HCT116 (cell line): ENCODE data around the gene REG3G. TPM values are rescaled to one million over a fixed set of nuclear protein-coding genes. Genes with fewer than 3 reads are reported as not detected.

Experiments
- ATAC-seq: fragments of 200-7000 bp; cut with Tn5 transposase; 2 replicates; pipeline ENCODE4 v1.9.1; 2020; ENCODE audit warnings: mild to moderate bottlenecking, moderate library complexity
- BruUV-seq: library from RNA; stranded (reverse); fragments of 400-500 nt; replicated peaks from 2 replicates; lab custom pipeline; 2021; lab: Mats Ljungman, UMichigan
- CTCF ChIA-PET: fragments of 300-600 bp; sonication (Branson Sonifier 250); formaldehyde crosslinking; loops from one replicate; lab custom pipeline; 2021; ENCODE audit warnings: antibody characterized with exemption; lab: Charles Lee
- POLR2A ChIA-PET: fragments of 300-600, 350-600 bp; sonication (Branson Sonifier 250); formaldehyde crosslinking; loops from one replicate; lab custom pipeline; 2021; ENCODE audit warnings: antibody characterized with exemption; lab: Charles Lee
- RAD21 ChIA-PET, 2 experiments: fragments of 300-600 bp; sonication (Branson Sonifier 250); formaldehyde crosslinking; loops; one replicate each; lab custom pipeline; 2023; ENCODE audit warnings: low total read pairs in 2 of 2; ENCODE audit not compliant: uncharacterized antibody in 2 of 2, unreplicated experiment in 2 of 2, low non-redundant PET in 1 of 2; lab: Charles Lee
- DNase-seq: peaks from one replicate; pipeline ENCODE4 v3.0.0-alpha.2; 2010; ENCODE audit warnings: low read depth, low spot score
- H2AFZ ChIP-seq: fragments of 200-600 bp; shearing (Covaris generic), sonication (generic); 2 replicates; pipeline ENCODE4 v1.6.1; 2017; ENCODE audit warnings: low read depth, mixed run types, mixed read lengths, antibody characterized with exemption, low read length; ENCODE audit not compliant: poor library complexity, severe bottlenecking
- H3K27ac ChIP-seq: 2 replicates; pipeline ENCODE4 v1.5.1; 2012; ENCODE audit warnings: low read depth, low read length
- H3K27me3 ChIP-seq: fragments of 200-600 bp; sonication (generic); 2 replicates; pipeline ENCODE4 v1.6.1; 2016; ENCODE audit warnings: mixed run types, low read length, mixed read lengths; ENCODE audit not compliant: insufficient read depth
- H3K36me3 ChIP-seq, 2 experiments: fragments of 200-500 bp in 1 of 2; fragments of 200-600 bp in 1 of 2; sonication (Bioruptor generic) in 1 of 2; sonication (generic) in 1 of 2; 2 replicates each; pipeline versions ENCODE4 v1.5.1 to v1.6.1; 2014 to 2016; ENCODE audit warnings: low read length in 2 of 2, inconsistent platforms in 1 of 2, mixed read lengths in 1 of 2, mixed run types in 1 of 2; ENCODE audit not compliant: insufficient read depth in 2 of 2, control insufficient read depth in 1 of 2
- H3K4me1 ChIP-seq, 2 experiments: fragments of 200-600 bp in 1 of 2; sonication (generic) in 1 of 2; 2 replicates each; pipeline versions ENCODE4 v1.5.1 to v1.6.1; 2012 to 2017; ENCODE audit warnings: low read length in 2 of 2, inconsistent platforms in 1 of 2, mild to moderate bottlenecking in 1 of 2, mixed read lengths in 1 of 2, mixed run types in 1 of 2, moderate library complexity in 1 of 2; ENCODE audit not compliant: insufficient read depth in 2 of 2, control insufficient read depth in 1 of 2
- H3K4me2 ChIP-seq: fragments of 200-600 bp; sonication (generic); 2 replicates; pipeline ENCODE4 v1.6.1; 2017; ENCODE audit warnings: mixed run types, low read length, mixed read lengths
- H3K4me3 ChIP-seq, 2 experiments: fragments of 200-600 bp in 1 of 2; sonication (generic) in 1 of 2; replicated peaks in 1 of 2; 2 replicates each; pipeline ENCODE4 v1.5.1; 2011 to 2016; ENCODE audit warnings: low read length in 2 of 2, control low read depth in 1 of 2, low read depth in 1 of 2, mild to moderate bottlenecking in 1 of 2, mixed read lengths in 1 of 2, mixed run types in 1 of 2
- H3K79me2 ChIP-seq: fragments of 200-600 bp; sonication (generic); 2 replicates; pipeline ENCODE4 v1.6.1; 2017; ENCODE audit warnings: mild to moderate bottlenecking, mixed run types, low read length, moderate library complexity, mixed read lengths; ENCODE audit not compliant: insufficient read depth
- H3K9ac ChIP-seq: fragments of 200-600 bp; sonication (generic); 2 replicates; pipeline ENCODE4 v1.6.1; 2016; ENCODE audit warnings: low read length, mixed read lengths
- H3K9me2 ChIP-seq: fragments of 200-600 bp; sonication (generic), shearing (Covaris generic); 2 replicates; pipeline ENCODE4 v1.6.1; 2017; ENCODE audit warnings: mixed run types, mild to moderate bottlenecking, moderate library complexity; ENCODE audit not compliant: insufficient read depth
- H3K9me3 ChIP-seq, 2 experiments: fragments of 200-500 bp in 1 of 2; fragments of 200-600 bp in 1 of 2; sonication (Bioruptor generic) in 1 of 2; sonication (generic) in 1 of 2; 2 replicates each; pipeline ENCODE4 v1.6.1; 2014 to 2017; ENCODE audit warnings: low read length in 2 of 2, mixed read lengths in 2 of 2, inconsistent platforms in 1 of 2, low read depth in 1 of 2, mild to moderate bottlenecking in 1 of 2, mixed run types in 1 of 2, moderate library complexity in 1 of 2; ENCODE audit not compliant: control insufficient read depth in 1 of 2, insufficient read depth in 1 of 2
- H4K20me1 ChIP-seq: fragments of 200-600 bp; sonication (generic), shearing (Covaris generic); 2 replicates; pipeline ENCODE4 v1.6.1; 2017; ENCODE audit warnings: mixed run types, mild to moderate bottlenecking, moderate library complexity; ENCODE audit not compliant: insufficient read depth
- CBX3 ChIP-seq: IDR thresholded peaks from 2 replicates; pipeline ENCODE4 v1.6.1; 2012; ENCODE audit warnings: low read depth
- CEBPB ChIP-seq: IDR thresholded peaks from 2 replicates; pipeline ENCODE4 v1.6.1; 2012; ENCODE audit warnings: low read depth
- CTCF ChIP-seq, 3 experiments: fragments of 200-600 bp in 1 of 3; sonication (generic) in 1 of 3; IDR thresholded peaks in 2 of 3; conservative IDR thresholded peaks in 1 of 3; 2 replicates each; pipeline ENCODE4 v1.5.1; 2012 to 2017; ENCODE audit warnings: low read depth in 2 of 3, low read length in 2 of 3, antibody characterized with exemption in 1 of 3, borderline replicate concordance in 1 of 3, control low read depth in 1 of 3, mild to moderate bottlenecking in 1 of 3, mixed read lengths in 1 of 3, mixed run types in 1 of 3, moderate library complexity in 1 of 3; ENCODE audit not compliant: insufficient read depth in 1 of 3
- EGR1 ChIP-seq: IDR thresholded peaks from 2 replicates; pipeline ENCODE4 v1.6.1; 2012; ENCODE audit warnings: low read depth
- ELF1 ChIP-seq: IDR thresholded peaks from 2 replicates; pipeline ENCODE4 v1.6.1; 2012; ENCODE audit warnings: low read depth, borderline replicate concordance
- POLR2A ChIP-seq: IDR thresholded peaks from 2 replicates; pipeline ENCODE4 v1.7.0; 2011; ENCODE audit warnings: borderline replicate concordance; ENCODE audit not compliant: insufficient read depth, insufficient read length; ENCODE audit errors: extremely low read depth
- POLR2AphosphoS5 ChIP-seq: IDR thresholded peaks from 2 replicates; pipeline ENCODE4 v1.6.1; 2011; ENCODE audit warnings: mild to moderate bottlenecking, low read depth, low read length, moderate library complexity
- RAD21 ChIP-seq: IDR thresholded peaks from 2 replicates; pipeline ENCODE4 v1.6.1; 2012; ENCODE audit warnings: low read depth, mild to moderate bottlenecking
- SP1 ChIP-seq: IDR thresholded peaks from 2 replicates; pipeline ENCODE4 v1.6.1; 2012; ENCODE audit warnings: low read depth
- TCF7L2 ChIP-seq: IDR thresholded peaks from 2 replicates; pipeline ENCODE4 v1.7.0; 2011; ENCODE audit warnings: borderline replicate concordance, inconsistent platforms; ENCODE audit not compliant: insufficient read depth, insufficient read length; ENCODE audit errors: extremely low read depth
- YY1 ChIP-seq: IDR thresholded peaks from 2 replicates; pipeline ENCODE4 v1.6.1; 2011; ENCODE audit warnings: low read length, low read depth, moderate library complexity, mild to moderate bottlenecking; ENCODE audit not compliant: insufficient replicate concordance; ENCODE audit errors: extremely low read depth
- ZBTB33 ChIP-seq: IDR thresholded peaks from 2 replicates; pipeline ENCODE4 v1.6.1; 2011; ENCODE audit warnings: mild to moderate bottlenecking, low read length, moderate library complexity; ENCODE audit not compliant: insufficient replicate concordance; ENCODE audit errors: extremely low read depth
- ZNF274 ChIP-seq: fragments of 200-500 bp; sonication (Bioruptor generic); IDR thresholded peaks from 2 replicates; pipeline ENCODE4 v1.6.1; 2014; ENCODE audit warnings: mild to moderate bottlenecking, low read depth, low read length, inconsistent platforms
- intact Hi-C: fragments of 100-400 bp; cut with micrococcal nuclease; formaldehyde crosslinking; loops from 2 replicates; pipeline ENCODE4 v1.10.0; 2022
- total RNA-seq: library from RNA; stranded (reverse); gene quantifications from one replicate; pipeline ENCODE4 v1.2.1, GENCODE V29; 2021; ENCODE audit not compliant: unreplicated experiment
- TF ChIP-seq, protein P1 (sequence below): IDR thresholded peaks from 2 replicates; pipeline ENCODE4 v1.6.1; 2012

Gene REG3G
- total RNA-seq, 1 experiment from 2014 or later: 0.86 TPM

GRCh38 chr2:78978340-78978739 lies 47.2 kb upstream of the REG3G start (continued):
- no peak for TF ChIP-seq ELF1
- TF ChIP-seq ZNF274: no peak
- no peak for TF ChIP-seq SP1
- no peak for TF ChIP-seq POLR2AphosphoS5
- TF ChIP-seq TCF7L2: no peak
- no peak for TF ChIP-seq YY1
- no peak for TF ChIP-seq CBX3
- no peak for TF ChIP-seq RAD21
- TF ChIP-seq POLR2A: no peak
- no peak for TF ChIP-seq EGR1

GRCh38 chr2:78979380-78980151 lies 45.9 kb upstream of the REG3G start:
- no peak overlapping the region for H3K27ac ChIP-seq
- H3K9me2 ChIP-seq: no peaks in the 10 kb centered on the region
- no peaks in the 10 kb centered on the region for H3K79me2 ChIP-seq
- no peaks in the 10 kb centered on the region for H3K4me1 ChIP-seq
- no peaks in the 10 kb centered on the region for H3K27me3 ChIP-seq
- peaks cover 4 to 30% of the 10 kb centered on the region in 2 experiments; a peak in 2 of 4 replicates for H3K9me3 ChIP-seq
- no TSS peak for BruUV-seq
- no peak overlapping the region for H3K4me3 ChIP-seq
- H4K20me1 ChIP-seq: no peaks in the 10 kb centered on the region
- no peaks in the 10 kb centered on the region for H3K36me3 ChIP-seq
- DNase-seq (no peak), ATAC-seq (no peak)
- no peak overlapping the region for H3K4me2 ChIP-seq
- intact Hi-C loops: no loop called here
- no peak for TF ChIP-seq ZBTB33
- peak in 2 of 3 experiments; percentile 45 to 47; a peak in 4 of 6 replicates for TF ChIP-seq CTCF (IDR thresholded peaks at IDR 0.05 in 2 of 3, conservative IDR thresholded peaks at IDR 0.05 in 1 of 3; ENCODE audit: borderline replicate concordance in 1 of 3, insufficient read depth in 1 of 3, low read depth in 2 of 3, low read length in 2 of 3)
- peak; percentile 23 for TF ChIP-seq RAD21
- TF ChIP-seq POLR2AphosphoS5: no peak
- TF ChIP-seq, protein P1, sequence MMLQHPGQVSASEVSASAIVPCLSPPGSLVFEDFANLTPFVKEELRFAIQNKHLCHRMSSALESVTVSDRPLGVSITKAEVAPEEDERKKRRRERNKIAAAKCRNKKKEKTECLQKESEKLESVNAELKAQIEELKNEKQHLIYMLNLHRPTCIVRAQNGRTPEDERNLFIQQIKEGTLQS: no peak
- TF ChIP-seq SP1: no peak
- TF ChIP-seq CEBPB: no peak
- H3K9ac ChIP-seq: no peak overlapping the region
- ChIA-PET CTCF (no interaction called here), RAD21 (no interaction called here), POLR2A (no interaction called here)
- H2AFZ ChIP-seq: no peak overlapping the region
